ENCODE measurements around the gene PRKCE.

PRKCE gene

GRCh38 chr2:45953376-45954027 is 302.0 kb downstream of the PRKCE start:
- no peak for DNase-seq

- no peak for DNase-seq
Measured at GRCh38 chr2:45954233-45954850, 302.9 kb downstream of the PRKCE start.

- no peak for DNase-seq
Measured at GRCh38 chr2:45957533-45958227, 306.2 kb downstream of the PRKCE start.

- no peak for DNase-seq
Measured at GRCh38 chr2:45960057-45960863, 308.8 kb downstream of the PRKCE start.

- DNase-seq: peak in 51 of 58 donors; percentile 3 to 80 (median 37)
Measured at GRCh38 chr2:45962177-45962921, 310.9 kb downstream of the PRKCE start.

GRCh38 chr2:45963816-45964215 is 312.3 kb downstream of the PRKCE start:
- DNase-seq: no peak

- DNase-seq: peak in 31 of 58 donors; percentile 3 to 58 (median 15)
Measured at GRCh38 chr2:45964223-45964841, 312.9 kb downstream of the PRKCE start.

GRCh38 chr2:45964906-45965305 is 313.4 kb downstream of the PRKCE start:
- no peak for DNase-seq

- DNase-seq: no peak
Measured at GRCh38 chr2:45965871-45966498, 314.5 kb downstream of the PRKCE start.

- DNase-seq: no peak
Measured at GRCh38 chr2:45968946-45969584, 317.6 kb downstream of the PRKCE start.

- no peak for DNase-seq
Measured at GRCh38 chr2:45973426-45973825, 322.0 kb downstream of the PRKCE start.

- DNase-seq: no peak
Measured at GRCh38 chr2:45974056-45974455, 322.6 kb downstream of the PRKCE start.

GRCh38 chr2:45974762-45975408 is 323.4 kb downstream of the PRKCE start:
- DNase-seq: no peak

GRCh38 chr2:45975752-45976517 is 324.5 kb downstream of the PRKCE start:
- no peak for DNase-seq

GRCh38 chr2:45978302-45978859 is 326.9 kb downstream of the PRKCE start:
- no peak for DNase-seq

GRCh38 chr2:45979065-45979464 is 327.6 kb downstream of the PRKCE start:
- no peak for DNase-seq

GRCh38 chr2:45980161-45980865 is 328.8 kb downstream of the PRKCE start:
- DNase-seq: no peak

All from anterior cingulate cortex (tissue), 58 donors.